HG03139 (cell line): ENCODE results near the gene PMVK.
A peak's percentile ranks its signal among the peaks of the same experiment; 100 is the strongest.

ENCODE experiments used
- ATAC-seq: cut with Tn5 transposase; IDR thresholded peaks from one replicate; pipeline ENCODE4 v1.9.1; 2021; ENCODE audit not compliant: unreplicated experiment

Gene PMVK

GRCh38 chr1:154967331-154967950 lies 30.9 kb upstream of the PMVK start:
- ATAC-seq, result no peak

- no peak for ATAC-seq
Measured at GRCh38 chr1:154966111-154966510, 29.6 kb upstream of the PMVK start.

GRCh38 chr1:154964359-154964758 lies 27.8 kb upstream of the PMVK start:
- ATAC-seq, result no peak

- ATAC-seq, result no peak
Measured at GRCh38 chr1:154963643-154964042, 27.1 kb upstream of the PMVK start.

- ATAC-seq, result no peak
Measured at GRCh38 chr1:154962795-154963330, 26.3 kb upstream of the PMVK start.

- ATAC-seq, result peak; percentile 2
Measured at GRCh38 chr1:154962156-154962749, 25.7 kb upstream of the PMVK start.

GRCh38 chr1:154961207-154962155 lies 25.0 kb upstream of the PMVK start, which contains the start of gene PYGO2:
TSS of gene PYGO2 (minus strand) at chr1:154961782. CDS start at chr1:154961576, 206 bp downstream.
- peak; percentile 61 for ATAC-seq

GRCh38 chr1:154960446-154961136 lies 24.1 kb upstream of the PMVK start:
- no peak for ATAC-seq

- ATAC-seq, result no peak
Measured at GRCh38 chr1:154959426-154959780, 22.9 kb upstream of the PMVK start.

- no peak for ATAC-seq
Measured at GRCh38 chr1:154958681-154959425, 22.3 kb upstream of the PMVK start.

- no peak for ATAC-seq
Measured at GRCh38 chr1:154958036-154958435, 21.5 kb upstream of the PMVK start.

- ATAC-seq, result no peak
Measured at GRCh38 chr1:154957091-154957657, 20.7 kb upstream of the PMVK start.

GRCh38 chr1:154956544-154956941 lies 20.0 kb upstream of the PMVK start:
- ATAC-seq, result no peak

GRCh38 chr1:154955718-154956543 lies 19.4 kb upstream of the PMVK start, which contains the start of gene PBXIP1:
TSS of gene PBXIP1 (minus strand) at chr1:154956099. CDS start at chr1:154953721, 2,378 bp downstream.
- ATAC-seq, result peak; percentile 46

- ATAC-seq, result no peak
Measured at GRCh38 chr1:154955039-154955717, 18.7 kb upstream of the PMVK start.

- ATAC-seq, result no peak
Measured at GRCh38 chr1:154954541-154954940, 18.0 kb upstream of the PMVK start.

GRCh38 chr1:154953611-154954038 lies 17.1 kb upstream of the PMVK start:
- no peak for ATAC-seq

- no peak for ATAC-seq
Measured at GRCh38 chr1:154952664-154953063, 16.1 kb upstream of the PMVK start.
